IMR-90 (cell line): ENCODE measurements around the gene C19orf47. TPM values are rescaled to one million over a fixed set of nuclear protein-coding genes. Genes with fewer than 3 reads are reported as not detected.

Experiments used
- ATAC-seq: fragments of 200-7000 bp; cut with Tn5 transposase; 2 replicates; pipeline ENCODE4 v1.9.1; 2020; ENCODE audit warnings: low read depth, mild to moderate bottlenecking, moderate library complexity
- BruUV-seq: library from RNA; stranded (reverse); fragments of 400-500 nt; replicated peaks from 2 replicates; lab custom pipeline; 2021; lab: Mats Ljungman, UMichigan
- CTCF ChIA-PET: fragments of 300-600 bp; formaldehyde crosslinking; extraction: SDS; loops from one replicate; lab custom pipeline; 2021; ENCODE audit warnings: antibody characterized with exemption; lab: Yijun Ruan, JAX
- POLR2A ChIA-PET: fragments of 300-600 bp; sonication (Branson Sonifier 250); formaldehyde crosslinking; loops from one replicate; lab custom pipeline; 2022; ENCODE audit warnings: antibody characterized with exemption; ENCODE audit not compliant: unreplicated experiment; lab: Charles Lee
- DNase-seq: peaks from one replicate; pipeline ENCODE4 v3.0.0; 2013
- H2AFZ ChIP-seq: replicated peaks from 2 replicates; pipeline ENCODE3; 2013; ENCODE audit warnings: low read length, mild to moderate bottlenecking; ENCODE audit not compliant: poor library complexity
- H2AK5ac ChIP-seq: 2 replicates; pipeline ENCODE4 v1.6.1; 2013; ENCODE audit warnings: low read depth, low read length, inconsistent platforms
- H2AK9ac ChIP-seq: replicated peaks from 2 replicates; pipeline ENCODE3; 2013; ENCODE audit warnings: mild to moderate bottlenecking, low read depth, low read length, moderate library complexity; ENCODE audit not compliant: poor library complexity
- H2BK120ac ChIP-seq: 2 replicates; pipeline ENCODE4 v1.6.1; 2013; ENCODE audit warnings: low read depth, low read length, inconsistent platforms
- H2BK15ac ChIP-seq: 3 replicates; pipeline ENCODE4 v1.6.1; 2013; ENCODE audit warnings: low read depth, low read length, inconsistent platforms
- H2BK20ac ChIP-seq: 2 replicates; pipeline ENCODE4 v1.6.1; 2013; ENCODE audit warnings: low read depth, mild to moderate bottlenecking, inconsistent platforms, low read length, moderate library complexity
- H2BK5ac ChIP-seq: 2 replicates; pipeline ENCODE4 v1.6.1; 2013; ENCODE audit warnings: mild to moderate bottlenecking, low read depth, low read length, inconsistent platforms; ENCODE audit not compliant: poor library complexity, severe bottlenecking
- H3K14ac ChIP-seq: replicated peaks from 2 replicates; pipeline ENCODE4 v1.6.1; 2013; ENCODE audit warnings: low read depth, low read length, inconsistent platforms
- H3K18ac ChIP-seq: 2 replicates; pipeline ENCODE4 v1.6.1; 2013; ENCODE audit warnings: low read depth, low read length, control low read depth
- H3K23ac ChIP-seq: 2 replicates; pipeline ENCODE4 v1.6.1; 2013; ENCODE audit warnings: low read depth, low read length, inconsistent platforms
- H3K27ac ChIP-seq: 2 replicates; pipeline ENCODE4 v1.5.1; 2013; ENCODE audit warnings: mild to moderate bottlenecking, control low read depth, low read length; ENCODE audit not compliant: insufficient read depth
- H3K27me3 ChIP-seq: 2 replicates; pipeline ENCODE4 v1.6.1; 2013; ENCODE audit warnings: low read length; ENCODE audit not compliant: control insufficient read depth, insufficient read depth
- H3K36me3 ChIP-seq: 2 replicates; pipeline ENCODE4 v1.6.1; 2013; ENCODE audit warnings: low read length, mixed read lengths; ENCODE audit not compliant: control insufficient read depth, insufficient read depth
- H3K4ac ChIP-seq: 2 replicates; pipeline ENCODE4 v1.6.1; 2013; ENCODE audit warnings: low read depth, low read length, inconsistent platforms
- H3K4me1 ChIP-seq: 2 replicates; pipeline ENCODE4 v1.6.1; 2013; ENCODE audit warnings: low read length, mixed read lengths; ENCODE audit not compliant: control insufficient read depth, insufficient read depth
- H3K4me2 ChIP-seq: 2 replicates; pipeline ENCODE4 v1.6.1; 2013; ENCODE audit warnings: low read depth, mild to moderate bottlenecking, control low read depth, low read length, moderate library complexity
- H3K4me3 ChIP-seq: 2 replicates; pipeline ENCODE4 v1.5.1; 2013; ENCODE audit warnings: low read depth, mild to moderate bottlenecking, control low read depth, low read length, moderate library complexity; ENCODE audit not compliant: insufficient read depth
- H3K56ac ChIP-seq: 2 replicates; pipeline ENCODE4 v1.6.1; 2013; ENCODE audit warnings: low read length, inconsistent platforms; ENCODE audit not compliant: insufficient read depth; ENCODE audit errors: extremely low read depth
- H3K79me1 ChIP-seq, 2 experiments: 2 replicates each; pipeline ENCODE4 v1.6.1; 2013; ENCODE audit warnings: low read length in 2 of 2, inconsistent platforms in 1 of 2, low read depth in 1 of 2
- H3K9ac ChIP-seq: 2 replicates; pipeline ENCODE4 v1.6.1; 2013; ENCODE audit warnings: low read depth, low read length, control low read depth
- H3K9me1 ChIP-seq: 2 replicates; pipeline ENCODE4 v1.6.1; 2013; ENCODE audit warnings: low read length, inconsistent platforms; ENCODE audit not compliant: insufficient read depth
- H3K9me3 ChIP-seq: 2 replicates; pipeline ENCODE4 v1.6.1; 2013; ENCODE audit warnings: low read length; ENCODE audit not compliant: control insufficient read depth, insufficient read depth
- H4K20me1 ChIP-seq: 2 replicates; pipeline ENCODE4 v1.6.1; 2013; ENCODE audit warnings: low read length, inconsistent platforms; ENCODE audit not compliant: insufficient read depth
- H4K5ac ChIP-seq: 2 replicates; pipeline ENCODE4 v1.6.1; 2013; ENCODE audit warnings: mild to moderate bottlenecking, low read depth, low read length, control low read depth
- H4K8ac ChIP-seq, 2 experiments: 2 replicates each; pipeline ENCODE4 v1.6.1; 2013; ENCODE audit warnings: low read depth in 2 of 2, low read length in 2 of 2, control low read depth in 1 of 2, inconsistent platforms in 1 of 2
- H4K91ac ChIP-seq: 2 replicates; pipeline ENCODE4 v1.6.1; 2013; ENCODE audit warnings: low read depth, low read length, inconsistent platforms; ENCODE audit not compliant: insufficient read depth
- CEBPB ChIP-seq: IDR thresholded peaks from 2 replicates; pipeline ENCODE4 v1.6.1; 2012; ENCODE audit warnings: low read depth, low read length, improper control_type of control experiment
- FOS ChIP-seq: fragments of 150-350 bp; IDR thresholded peaks from 2 replicates; pipeline ENCODE4 v1.6.1; 2016; ENCODE audit warnings: low read depth, low read length
- MAFK ChIP-seq: IDR thresholded peaks from 2 replicates; pipeline ENCODE4 v1.6.1; 2012; ENCODE audit warnings: low read depth, low read length, improper control_type of control experiment
- RFX5 ChIP-seq: IDR thresholded peaks from 2 replicates; pipeline ENCODE4 v1.8.0; 2012; ENCODE audit warnings: low read depth, mild to moderate bottlenecking, low read length, moderate library complexity
- WGBS, 2 experiments: methylation state at CpG; one replicate each; pipeline versions ENCODE4 v1.1.5 to v1.1.7; 2013; ENCODE audit warnings: missing lambda C conversion rate in 2 of 2; ENCODE audit not compliant: insufficient read length in 1 of 2; ENCODE audit errors: extremely low coverage in 2 of 2; 5-methylcytosine and 5-hydroxymethylcytosine counted together
- dilution Hi-C: fragments of 300-500 bp; cut with HindIII; formaldehyde crosslinking; loops from one replicate; pipeline ENCODE4 v1.14.3; 2018; ENCODE audit warnings: low sequenced_read_pairs; ENCODE audit not compliant: unreplicated experiment
- in situ Hi-C: fragments of 300-500 bp; cut with MboI; formaldehyde crosslinking; loops from 3 replicates; pipeline ENCODE4 v1.14.3; 2019; ENCODE audit warnings: low sequenced_read_pairs, inconsistent platforms, mixed read lengths
- intact Hi-C: fragments of 100-400 bp; cut with micrococcal nuclease; formaldehyde crosslinking; loops from 2 replicates; pipeline ENCODE4 v1.10.0; 2022
- polyA plus RNA-seq, 3 experiments: library from polyadenylated mRNA; depleted of rRNA; stranded (reverse); fragments of >200 nt; gene quantifications; 2 replicates each; pipeline ENCODE4 v1.2.3, GENCODE V29; 2012; ENCODE audit warnings: low replicate concordance in 1 of 3
- total RNA-seq: library from RNA; depleted of rRNA; stranded (reverse); fragments of >200 nt; gene quantifications from 2 replicates; pipeline ENCODE4 v1.2.3, GENCODE V29; 2012
- TF ChIP-seq, protein P1 (sequence below): conservative IDR thresholded peaks from 2 replicates; pipeline ENCODE4 v1.5.1; 2012; ENCODE audit warnings: mild to moderate bottlenecking, low read depth, low read length, improper control_type of control experiment
- TF ChIP-seq, protein P2 (sequence below): fragments of 150-350 bp; IDR thresholded peaks from 2 replicates; pipeline ENCODE4 v1.6.1; 2017; ENCODE audit warnings: mild to moderate bottlenecking, antibody characterized with exemption, low read length, low read depth

C19orf47 gene
- total and polyA plus RNA-seq, 2 of the 4 experiments (the other 2 are of a cell fraction), result 3.6 to 16.3 TPM

GRCh38 chr19:40336601-40336900 lies 11.6 kb downstream of the C19orf47 start:
- H3K9me3 ChIP-seq, result no peaks in the 10 kb centered on the region
- in situ Hi-C loops, result no loop called here
- no peaks in the 10 kb centered on the region for H3K9me1 ChIP-seq
- peaks cover 5 to 34% of the 10 kb centered on the region in 2 experiments; a peak in 3 of 4 replicates for H3K79me1 ChIP-seq
- no peak overlapping the region for H3K4me2 ChIP-seq
- H4K5ac ChIP-seq, result no peak overlapping the region
- ChIA-PET CTCF (no interaction called here), POLR2A (no interaction called here)
- H3K56ac ChIP-seq, result no peak overlapping the region
- H2BK5ac ChIP-seq, result no peak overlapping the region
- no peak overlapping the region for H3K23ac ChIP-seq
- no peak overlapping the region for H2AK5ac ChIP-seq
- TF ChIP-seq CEBPB (no peak), RFX5 (no peak), FOS (no peak), MAFK (no peak)
- TF ChIP-seq, protein P1, sequence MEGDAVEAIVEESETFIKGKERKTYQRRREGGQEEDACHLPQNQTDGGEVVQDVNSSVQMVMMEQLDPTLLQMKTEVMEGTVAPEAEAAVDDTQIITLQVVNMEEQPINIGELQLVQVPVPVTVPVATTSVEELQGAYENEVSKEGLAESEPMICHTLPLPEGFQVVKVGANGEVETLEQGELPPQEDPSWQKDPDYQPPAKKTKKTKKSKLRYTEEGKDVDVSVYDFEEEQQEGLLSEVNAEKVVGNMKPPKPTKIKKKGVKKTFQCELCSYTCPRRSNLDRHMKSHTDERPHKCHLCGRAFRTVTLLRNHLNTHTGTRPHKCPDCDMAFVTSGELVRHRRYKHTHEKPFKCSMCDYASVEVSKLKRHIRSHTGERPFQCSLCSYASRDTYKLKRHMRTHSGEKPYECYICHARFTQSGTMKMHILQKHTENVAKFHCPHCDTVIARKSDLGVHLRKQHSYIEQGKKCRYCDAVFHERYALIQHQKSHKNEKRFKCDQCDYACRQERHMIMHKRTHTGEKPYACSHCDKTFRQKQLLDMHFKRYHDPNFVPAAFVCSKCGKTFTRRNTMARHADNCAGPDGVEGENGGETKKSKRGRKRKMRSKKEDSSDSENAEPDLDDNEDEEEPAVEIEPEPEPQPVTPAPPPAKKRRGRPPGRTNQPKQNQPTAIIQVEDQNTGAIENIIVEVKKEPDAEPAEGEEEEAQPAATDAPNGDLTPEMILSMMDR, result no peak
- TF ChIP-seq, protein P2, sequence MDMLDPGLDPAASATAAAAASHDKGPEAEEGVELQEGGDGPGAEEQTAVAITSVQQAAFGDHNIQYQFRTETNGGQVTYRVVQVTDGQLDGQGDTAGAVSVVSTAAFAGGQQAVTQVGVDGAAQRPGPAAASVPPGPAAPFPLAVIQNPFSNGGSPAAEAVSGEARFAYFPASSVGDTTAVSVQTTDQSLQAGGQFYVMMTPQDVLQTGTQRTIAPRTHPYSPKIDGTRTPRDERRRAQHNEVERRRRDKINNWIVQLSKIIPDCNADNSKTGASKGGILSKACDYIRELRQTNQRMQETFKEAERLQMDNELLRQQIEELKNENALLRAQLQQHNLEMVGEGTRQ, result no peak
- no peak overlapping the region for H2BK15ac ChIP-seq
- H2AFZ ChIP-seq, result no peak overlapping the region
- H3K18ac ChIP-seq, result no peak overlapping the region
- no peak overlapping the region for H3K4ac ChIP-seq
- H3K9ac ChIP-seq, result no peak overlapping the region
- ATAC-seq, result no peak
- H3K36me3 ChIP-seq, result peaks cover 23% of the 10 kb centered on the region
- no peak for DNase-seq
- no peak overlapping the region for H3K14ac ChIP-seq
- no peak overlapping the region for H3K27ac ChIP-seq
- intact Hi-C loops, result no loop called here
- no peak overlapping the region for H2BK20ac ChIP-seq
- no peak overlapping the region for H2AK9ac ChIP-seq
- no peaks in the 10 kb centered on the region for H3K4me1 ChIP-seq
- no peak overlapping the region for H3K4me3 ChIP-seq
- no peak overlapping the region for H4K91ac ChIP-seq
- peaks cover 9% of the 10 kb centered on the region; the same call in 1 of the 2 replicates for H4K20me1 ChIP-seq
- dilution Hi-C loops, result no loop called here
- no TSS peak for BruUV-seq
- H3K27me3 ChIP-seq, result no peaks in the 10 kb centered on the region
- WGBS, 2 experiments, result 100% methylated on average over 1 of the region's 2 CpGs; no CpG with 5 or more reads in 1 of the 2 experiments
- H2BK120ac ChIP-seq, result no peak overlapping the region
- no peak overlapping the region for H4K8ac ChIP-seq
